Endothelial cell of umbilical vein (primary cell): Measurements from ENCODE around the gene PRR18. TPM values are rescaled to one million over a fixed set of nuclear protein-coding genes. Genes with fewer than 3 reads are reported as not detected.

Source experiments
- BruUV-seq: library from RNA; stranded (reverse); fragments of 400-500 nt; replicated peaks from 2 replicates; lab custom pipeline; 2021; lab: Mats Ljungman, UMichigan
- CTCF ChIA-PET: fragments of 300-600, 350-600 bp; sonication (Branson Sonifier 250); formaldehyde crosslinking; loops from one replicate; lab custom pipeline; 2021; ENCODE audit warnings: antibody characterized with exemption, inconsistent platforms; lab: Charles Lee
- POLR2A ChIA-PET: fragments of 300-600, 350-600 bp; sonication (Branson Sonifier 250); formaldehyde crosslinking; loops from one replicate; lab custom pipeline; 2021; ENCODE audit warnings: antibody characterized with exemption, inconsistent platforms; lab: Charles Lee
- DNase-seq: peaks from one replicate; pipeline ENCODE4 v3.0.0-alpha.2; 2011; ENCODE audit warnings: low read depth, low spot score
- FAIRE-seq: peaks from 2 replicates; lab custom pipeline; 2011; peaks lifted over from hg19 to GRCh38; lab: Jason Lieb, UNC
- H2AFZ ChIP-seq: 2 replicates; pipeline ENCODE4 v1.6.0; 2012; ENCODE audit warnings: low read depth, low read length, control low read depth, inconsistent platforms
- H3K27ac ChIP-seq: 2 replicates; pipeline ENCODE4 v1.5.1; 2011; ENCODE audit warnings: low read depth, mild to moderate bottlenecking, control low read depth, low read length, moderate library complexity; ENCODE audit not compliant: insufficient read depth
- H3K27me3 ChIP-seq, 2 experiments: 2 replicates each; pipeline versions ENCODE4 v1.6.0 to v1.6.1; 2011; ENCODE audit warnings: low read length in 2 of 2, mixed read lengths in 1 of 2; ENCODE audit not compliant: control insufficient read depth in 2 of 2, insufficient read depth in 2 of 2
- H3K36me3 ChIP-seq, 2 experiments: 2 replicates in 1 of 2; 3 replicates in 1 of 2; pipeline ENCODE4 v1.5.1; 2011; ENCODE audit warnings: low read length in 2 of 2, mild to moderate bottlenecking in 1 of 2, moderate library complexity in 1 of 2; ENCODE audit not compliant: control insufficient read depth in 2 of 2, insufficient read depth in 2 of 2; ENCODE audit errors: extremely low read depth in 1 of 2
- H3K4me1 ChIP-seq: 3 replicates; pipeline ENCODE4 v1.5.1; 2011; ENCODE audit warnings: mild to moderate bottlenecking, low read length; ENCODE audit not compliant: control insufficient read depth, insufficient read depth; ENCODE audit errors: extremely low read depth
- H3K4me2 ChIP-seq: 2 replicates; pipeline ENCODE4 v1.6.1; 2011; ENCODE audit warnings: low read length, control low read depth, mixed read lengths; ENCODE audit not compliant: insufficient read depth
- H3K4me3 ChIP-seq, 3 experiments: fragments of 200-600 bp in 1 of 3; sonication (generic), shearing (Covaris generic) in 1 of 3; replicated peaks in 1 of 3; 2 replicates each; pipeline ENCODE4 v1.5.1; 2011 to 2016; ENCODE audit warnings: control low read depth in 3 of 3, low read length in 3 of 3, mild to moderate bottlenecking in 2 of 3, inconsistent platforms in 1 of 3, low read depth in 1 of 3, moderate library complexity in 1 of 3; ENCODE audit not compliant: insufficient read depth in 1 of 3
- H3K79me2 ChIP-seq: 2 replicates; pipeline ENCODE4 v1.6.0; 2012; ENCODE audit warnings: low read length, inconsistent platforms; ENCODE audit not compliant: control insufficient read depth, insufficient read depth
- H3K9ac ChIP-seq: replicated peaks from 2 replicates; pipeline ENCODE3; 2011; ENCODE audit warnings: low read length, control low read depth; ENCODE audit not compliant: insufficient read depth; ENCODE audit errors: extremely low read depth
- H3K9me1 ChIP-seq: replicated peaks from 3 replicates; pipeline ENCODE4 v1.6.0; 2011; ENCODE audit warnings: mild to moderate bottlenecking, low read length; ENCODE audit not compliant: control insufficient read depth, insufficient read depth; ENCODE audit errors: extremely low read depth
- H3K9me3 ChIP-seq: replicated peaks from 2 replicates; pipeline ENCODE4 v1.5.1; 2012; ENCODE audit warnings: low read length, inconsistent platforms; ENCODE audit not compliant: control insufficient read depth, insufficient read depth
- H4K20me1 ChIP-seq: replicated peaks from 2 replicates; pipeline ENCODE3; 2011; ENCODE audit warnings: mild to moderate bottlenecking, low read length; ENCODE audit not compliant: control insufficient read depth, insufficient read depth; ENCODE audit errors: extremely low read depth
- CTCF ChIP-seq, 2 donors: IDR thresholded peaks; 1 replicate in 1 of 2; 2 replicates in 1 of 2; pipeline ENCODE4 v1.5.1; 2011; ENCODE audit warnings: low read length in 2 of 2, mild to moderate bottlenecking in 2 of 2, moderate library complexity in 2 of 2, control low read depth in 1 of 2, inconsistent platforms in 1 of 2, low read depth in 1 of 2; ENCODE audit not compliant: insufficient read depth in 1 of 2; ENCODE audit errors: extremely low read depth in 1 of 2
- EZH2 ChIP-seq: IDR thresholded peaks from 2 replicates; pipeline ENCODE4 v1.6.1; 2012; ENCODE audit warnings: borderline replicate concordance, low read depth, mild to moderate bottlenecking, moderate library complexity, low read length, inconsistent platforms; ENCODE audit not compliant: severe bottlenecking
- MYC ChIP-seq: IDR thresholded peaks from one replicate; pipeline ENCODE4 v1.6.1; 2011; ENCODE audit warnings: mild to moderate bottlenecking, low read depth, low read length
- POLR2AphosphoS5 ChIP-seq: IDR thresholded peaks from 2 replicates; pipeline ENCODE4 v1.6.1; 2012; ENCODE audit warnings: low read depth, mild to moderate bottlenecking, control low read depth, low read length, moderate library complexity; ENCODE audit not compliant: insufficient read depth
- dilution Hi-C: fragments of 300-500 bp; cut with MboI; formaldehyde crosslinking; loops from one replicate; pipeline ENCODE4 v1.15.0; 2019; ENCODE audit warnings: low sequenced_read_pairs; ENCODE audit not compliant: extremely low pct_ligation_motif_present
- intact Hi-C: fragments of 100-400 bp; cut with micrococcal nuclease; formaldehyde crosslinking; loops from one replicate; pipeline ENCODE4 v1.10.0; 2022
- polyA plus RNA-seq, 4 experiments: library from polyadenylated mRNA; depleted of rRNA in 3 of 4; stranded (reverse) in 3 of 4; unstranded in 1 of 4; fragments of >200 nt; gene quantifications; 2 replicates each; pipeline versions ENCODE4 v1.2.1 to v1.2.3, GENCODE V29; 2011 to 2012; ENCODE audit warnings: missing spikeins in 1 of 4
- total RNA-seq: library from RNA; stranded (reverse); gene quantifications from 2 replicates; pipeline ENCODE4 v1.2.3, GENCODE V29; 2021

Gene PRR18
- total and polyA plus RNA-seq, 2 donors (not counting 3 experiments of a cell fraction or from before 2014, with no cell fraction given), result not detected

DNA sequence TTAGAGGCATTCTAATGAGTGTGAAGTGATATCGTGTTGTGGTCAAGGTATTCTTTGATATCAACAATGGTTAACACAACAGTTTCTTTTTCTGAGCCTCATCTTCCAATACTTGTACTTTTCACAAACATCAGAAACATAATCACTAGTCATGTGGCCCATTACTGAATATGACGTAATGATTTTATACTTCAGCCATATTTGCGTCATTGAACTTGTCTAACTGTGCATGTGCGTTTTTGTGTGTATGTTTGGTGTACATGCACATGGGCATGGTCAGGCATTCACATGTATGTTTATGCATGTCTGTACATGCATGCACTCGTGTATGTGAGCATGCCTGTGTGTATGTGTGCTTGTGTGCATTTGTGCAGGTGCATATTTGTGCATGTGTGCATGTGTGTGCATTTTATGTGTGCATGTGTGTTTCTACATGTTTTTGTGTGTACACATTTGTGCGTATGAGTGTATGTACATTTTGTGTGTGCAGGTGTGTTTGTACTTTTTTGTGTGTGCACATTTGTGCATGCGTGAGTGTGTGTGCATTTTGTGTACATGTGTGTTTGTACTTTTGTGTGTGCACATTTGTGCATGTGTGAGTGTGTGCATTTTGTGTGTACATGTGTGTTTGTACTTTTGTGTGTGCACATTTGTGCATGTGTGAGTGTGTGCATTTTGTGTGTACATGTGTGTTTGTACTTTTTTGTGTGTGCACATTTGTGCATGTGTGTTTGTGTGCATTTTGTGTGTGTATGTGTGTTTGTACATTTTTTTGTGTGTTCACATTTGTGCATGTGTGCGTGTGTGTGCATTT lies 29.4 kb downstream of the PRR18 start:
- Histone ChIP-seq H3K9ac (no peak overlapping the region), H3K4me2 (no peak overlapping the region), H2AFZ (no peak overlapping the region), H3K27me3 (peaks cover 0 to 2% of the 10 kb centered on the region in 2 experiments), H4K20me1 (no peaks in the 10 kb centered on the region), H3K79me2 (no peaks in the 10 kb centered on the region), H3K36me3 (no peaks in the 10 kb centered on the region), H3K9me1 (no peaks in the 10 kb centered on the region), H3K4me3 (no peak overlapping the region), H3K9me3 (no peaks in the 10 kb centered on the region), H3K27ac (no peak overlapping the region), H3K4me1 (no peaks in the 10 kb centered on the region)
- no peak for DNase-seq
- TF ChIP-seq MYC (no peak), EZH2 (no peak), POLR2AphosphoS5 (no peak), CTCF (IDR thresholded peaks at IDR 0.05; ENCODE audit: extremely low read depth in 1 of 2, insufficient read depth in 1 of 2, low read depth in 1 of 2, low read length in 2 of 2) (no peak)
- intact Hi-C loops, result loop anchor here (5.0 to 10.0 kb wide), 3 partner anchors 349 to 676 kb away; partner anchors contain the start of genes RNASET2 and RPS6KA2
- ChIA-PET POLR2A (no interaction called here), CTCF (interaction anchor here (2.3 to 3.1 kb wide), 2 partner anchors 121 to 122 kb away, joined by 20 to 125 read pairs; no protein-coding TSS in a partner anchor)
- no peak for FAIRE-seq
- dilution Hi-C loops, result no loop called here
- BruUV-seq, result no TSS peak
